ENCODE measurements around the gene ALDH16A1.

- no peak for TF ChIP-seq CTCF (IDR thresholded peaks at IDR 0.05 in 4 of 5, conservative IDR thresholded peaks at IDR 0.05 in 1 of 5)
- TF ChIP-seq POLR2A (IDR thresholded peaks at IDR 0.05) = no peak
Observed at GRCh38 chr19:49438261-49438660, 14.8 kb upstream of the ALDH16A1 start.

Measured in gastrocnemius medialis (tissue), 4 donors.